IPS-18a (cell line): ENCODE measurements around the gene PHLDA2.
"Not testable (repeated sequence)": the region's sequence is repeated elsewhere in the genome, so short reads cannot be mapped to it uniquely, and the experiment has no call there.

ENCODE experiments used
- H3K27ac ChIP-seq: one replicate; pipeline ENCODE4 v1.5.1; 2013; ENCODE audit warnings: low read length
- H3K27me3 ChIP-seq: one replicate; pipeline ENCODE4 v1.6.1; 2013; ENCODE audit warnings: mild to moderate bottlenecking, low read length; ENCODE audit not compliant: control insufficient read depth, insufficient read depth
- H3K36me3 ChIP-seq: one replicate; pipeline ENCODE4 v1.6.1; 2013; ENCODE audit warnings: low read depth, low read length; ENCODE audit not compliant: control insufficient read depth
- H3K4me1 ChIP-seq: one replicate; pipeline ENCODE4 v1.6.1; 2013; ENCODE audit warnings: low read depth, low read length; ENCODE audit not compliant: control insufficient read depth
- H3K4me3 ChIP-seq: one replicate; pipeline ENCODE4 v1.5.1; 2013; ENCODE audit warnings: low read length
- H3K9ac ChIP-seq: one replicate; pipeline ENCODE4 v1.6.1; 2013; ENCODE audit warnings: mild to moderate bottlenecking, low read length, moderate library complexity
- H3K9me3 ChIP-seq: one replicate; pipeline ENCODE4 v1.6.1; 2013; ENCODE audit warnings: low read depth, low read length; ENCODE audit not compliant: control insufficient read depth

PHLDA2 gene

GRCh38 chr11:2943711-2944118 lies 14.5 kb upstream of the PHLDA2 start:
- Histone ChIP-seq H3K27me3 (no peaks in the 10 kb centered on the region), H3K9ac (no peak overlapping the region), H3K27ac (no peak overlapping the region)

GRCh38 chr11:2942872-2943710 lies 13.9 kb upstream of the PHLDA2 start:
- Histone ChIP-seq H3K36me3 (peaks cover 20% of the 10 kb centered on the region), H3K27me3 (no peaks in the 10 kb centered on the region), H3K4me1 (peaks cover 18% of the 10 kb centered on the region), H3K4me3 (no peak overlapping the region), H3K9me3 (peaks cover 15% of the 10 kb centered on the region), H3K9ac (no peak overlapping the region), H3K27ac (no peak overlapping the region)

More at GRCh38 chr11:2943711-2944118, 14.5 kb upstream of the PHLDA2 start:
- Histone ChIP-seq H3K9me3 (peaks cover 9% of the 10 kb centered on the region), H3K36me3 (peaks cover 26% of the 10 kb centered on the region), H3K4me1 (peaks cover 18% of the 10 kb centered on the region), H3K4me3 (no peak overlapping the region)

GRCh38 chr11:2942447-2942846 lies 13.2 kb upstream of the PHLDA2 start:
- H3K4me1 ChIP-seq: peaks cover 18% of the 10 kb centered on the region
- peaks cover 13% of the 10 kb centered on the region for H3K36me3 ChIP-seq
- H3K27ac ChIP-seq: no peak overlapping the region
- H3K27me3 ChIP-seq: no peaks in the 10 kb centered on the region
- no peak overlapping the region for H3K9ac ChIP-seq
- H3K4me3 ChIP-seq: no peak overlapping the region
- H3K9me3 ChIP-seq: peaks cover 21% of the 10 kb centered on the region

GRCh38 chr11:2940921-2941821 lies 12.0 kb upstream of the PHLDA2 start:
- no peak overlapping the region for H3K4me3 ChIP-seq
- peaks cover 13% of the 10 kb centered on the region for H3K36me3 ChIP-seq
- no peaks in the 10 kb centered on the region for H3K27me3 ChIP-seq
- peaks cover 12% of the 10 kb centered on the region for H3K4me1 ChIP-seq
- H3K9ac ChIP-seq: no peak overlapping the region
- H3K9me3 ChIP-seq: peaks cover 24% of the 10 kb centered on the region
- no peak overlapping the region for H3K27ac ChIP-seq

- Histone ChIP-seq H3K27ac (no peak overlapping the region), H3K9ac (no peak overlapping the region), H3K4me3 (no peak overlapping the region), H3K36me3 (peaks cover 13% of the 10 kb centered on the region), H3K4me1 (peaks cover 5% of the 10 kb centered on the region), H3K27me3 (no peaks in the 10 kb centered on the region), H3K9me3 (peaks cover 24% of the 10 kb centered on the region)
Observed at GRCh38 chr11:2940147-2940920, 11.1 kb upstream of the PHLDA2 start.

GRCh38 chr11:2938458-2939418 lies 9.5 kb upstream of the PHLDA2 start:
- H3K9ac ChIP-seq, H3K27ac ChIP-seq, H3K27me3 ChIP-seq: not testable (repeated sequence)

GRCh38 chr11:2937641-2938457 lies 8.6 kb upstream of the PHLDA2 start:
- H3K9ac ChIP-seq, H3K4me3 ChIP-seq, H3K36me3 ChIP-seq, H3K27ac ChIP-seq, H3K4me1 ChIP-seq, H3K27me3 ChIP-seq: not testable (repeated sequence)
- peaks cover 24% of the 10 kb centered on the region for H3K9me3 ChIP-seq

More at GRCh38 chr11:2938458-2939418, 9.5 kb upstream of the PHLDA2 start:
- H3K4me1 ChIP-seq, H3K36me3 ChIP-seq, H3K4me3 ChIP-seq: not testable (repeated sequence)
- H3K9me3 ChIP-seq: peaks cover 24% of the 10 kb centered on the region

- H3K9ac ChIP-seq: no peak overlapping the region
- no peaks in the 10 kb centered on the region for H3K36me3 ChIP-seq
- no peaks in the 10 kb centered on the region for H3K4me1 ChIP-seq
- peaks cover 24% of the 10 kb centered on the region for H3K9me3 ChIP-seq
- peaks cover 14% of the 10 kb centered on the region for H3K27me3 ChIP-seq
- H3K4me3 ChIP-seq: no peak overlapping the region
- H3K27ac ChIP-seq: no peak overlapping the region
Observed at GRCh38 chr11:2934611-2935239, 5.5 kb upstream of the PHLDA2 start.

- Histone ChIP-seq H3K36me3 (no peaks in the 10 kb centered on the region), H3K4me3 (no peak overlapping the region), H3K27me3 (peaks cover 20% of the 10 kb centered on the region), H3K9me3 (peaks cover 18% of the 10 kb centered on the region), H3K27ac (no peak overlapping the region), H3K9ac (no peak overlapping the region), H3K4me1 (no peaks in the 10 kb centered on the region)
Observed at GRCh38 chr11:2934021-2934550, 4.9 kb upstream of the PHLDA2 start.
